T follicular helper cell (primary cell): ENCODE results near the gene CXCR3.
A peak's percentile ranks its signal among the peaks of the same experiment; 100 is the strongest.

ENCODE experiments used
- DNase-seq: peaks from one replicate; pipeline ENCODE4 v3.0.0-alpha.2; 2020; ENCODE audit warnings: low read depth

CXCR3 gene

GRCh38 chrX:71637253-71637618, 18.9 kb upstream of the CXCR3 start:
- no peak for DNase-seq

GRCh38 chrX:71636438-71637252, 18.3 kb upstream of the CXCR3 start:
- no peak for DNase-seq

GRCh38 chrX:71634366-71634765, 16.1 kb upstream of the CXCR3 start:
- DNase-seq = no peak

GRCh38 chrX:71632923-71633657, 14.8 kb upstream of the CXCR3 start:
- no peak for DNase-seq

GRCh38 chrX:71629467-71629866, 11.2 kb upstream of the CXCR3 start:
- DNase-seq = no peak

GRCh38 chrX:71627588-71628404, 9.5 kb upstream of the CXCR3 start:
- DNase-seq = no peak

- DNase-seq = no peak
Observed at GRCh38 chrX:71626576-71626975, 8.3 kb upstream of the CXCR3 start.

GRCh38 chrX:71625471-71625870, 7.2 kb upstream of the CXCR3 start:
- DNase-seq = no peak

- DNase-seq = no peak
Observed at GRCh38 chrX:71623714-71624113, 5.4 kb upstream of the CXCR3 start.

GRCh38 chrX:71622576-71623450, 4.5 kb upstream of the CXCR3 start:
- DNase-seq = peak; percentile 48

- no peak for DNase-seq
Observed at GRCh38 chrX:71622032-71622575, 3.8 kb upstream of the CXCR3 start.

- DNase-seq = no peak
Observed at GRCh38 chrX:71621603-71622002, 3.3 kb upstream of the CXCR3 start.

GRCh38 chrX:71619986-71620385, 1.7 kb upstream of the CXCR3 start:
- no peak for DNase-seq

GRCh38 chrX:71619193-71619592, 882 bp upstream of the CXCR3 start:
- peak; percentile 35 for DNase-seq

- DNase-seq = no peak
Observed at GRCh38 chrX:71618787-71619186, 476 bp upstream of the CXCR3 start.

GRCh38 chrX:71617742-71618141, 569 bp downstream of the CXCR3 start:
- DNase-seq = no peak

- no peak for DNase-seq
Observed at GRCh38 chrX:71616672-71617529, 1.4 kb downstream of the CXCR3 start.

- no peak for DNase-seq
Observed at GRCh38 chrX:71615954-71616353, 2.4 kb downstream of the CXCR3 start.

- no peak for DNase-seq
Observed at GRCh38 chrX:71615056-71615455, 3.3 kb downstream of the CXCR3 start.

- no peak for DNase-seq
Observed at GRCh38 chrX:71612256-71612655, 6.1 kb downstream of the CXCR3 start.
